ENCODE measurements around the gene EFNA4.
"Not testable (repeated sequence)": the region's sequence is repeated elsewhere in the genome, so short reads cannot be mapped to it uniquely, and the experiment has no call there.

EFNA4 gene

DNA sequence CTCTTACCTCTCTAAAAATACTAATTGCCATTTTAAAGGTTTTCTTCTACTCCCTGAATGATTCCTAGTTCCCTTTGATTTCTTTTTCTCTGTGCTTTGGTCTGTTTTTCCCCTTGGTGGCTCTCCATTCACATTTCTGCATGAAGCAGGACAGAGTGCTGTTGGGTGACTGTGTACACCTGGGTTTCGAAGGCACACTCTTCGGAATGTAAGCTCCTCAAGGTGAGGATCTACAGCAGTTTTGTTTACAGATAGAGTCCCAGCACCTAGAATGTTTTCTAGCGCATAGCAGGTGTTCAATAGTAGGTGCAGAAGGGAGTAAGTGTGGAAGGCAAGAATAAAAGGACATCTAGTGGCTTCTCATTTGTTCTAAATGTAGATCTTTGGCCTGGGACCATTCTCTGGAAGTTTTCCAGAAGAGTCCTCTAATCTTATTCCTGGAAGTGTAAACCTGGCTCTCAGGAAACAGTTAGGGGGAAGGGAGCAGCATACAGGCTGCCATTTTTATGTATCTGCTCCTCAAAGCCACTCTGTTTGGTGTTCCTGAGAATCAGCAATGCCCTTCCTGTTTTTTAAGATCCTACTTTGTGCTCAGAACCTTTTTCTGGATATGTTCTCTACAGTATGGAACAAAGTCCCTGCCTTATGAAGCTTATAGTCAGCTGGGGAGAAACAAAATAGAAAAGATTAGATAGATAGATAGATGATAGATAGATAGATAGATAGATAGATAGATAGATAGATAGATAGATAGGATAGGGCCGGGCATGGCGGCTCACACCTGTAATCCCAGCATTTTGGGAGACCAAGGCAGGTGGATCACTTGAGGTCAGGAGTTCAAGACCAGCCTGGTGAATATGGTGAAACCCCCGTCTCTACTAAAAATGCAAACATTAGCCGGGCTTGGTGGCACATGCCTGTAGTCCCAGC lies 41.3 kb downstream of the EFNA4 start:
- H3K4me3 Mint-ChIP-seq, result no peak overlapping the region
- no peaks in the 10 kb centered on the region for H3K36me3 Mint-ChIP-seq
- no peak for ATAC-seq
- peaks cover 6% of the 10 kb centered on the region for H3K27me3 Mint-ChIP-seq
- H3K27ac Mint-ChIP-seq, result no peak overlapping the region
- H3K9me3 Mint-ChIP-seq, result no peaks in the 10 kb centered on the region
- H3K4me1 Mint-ChIP-seq, result no peaks in the 10 kb centered on the region

DNA sequence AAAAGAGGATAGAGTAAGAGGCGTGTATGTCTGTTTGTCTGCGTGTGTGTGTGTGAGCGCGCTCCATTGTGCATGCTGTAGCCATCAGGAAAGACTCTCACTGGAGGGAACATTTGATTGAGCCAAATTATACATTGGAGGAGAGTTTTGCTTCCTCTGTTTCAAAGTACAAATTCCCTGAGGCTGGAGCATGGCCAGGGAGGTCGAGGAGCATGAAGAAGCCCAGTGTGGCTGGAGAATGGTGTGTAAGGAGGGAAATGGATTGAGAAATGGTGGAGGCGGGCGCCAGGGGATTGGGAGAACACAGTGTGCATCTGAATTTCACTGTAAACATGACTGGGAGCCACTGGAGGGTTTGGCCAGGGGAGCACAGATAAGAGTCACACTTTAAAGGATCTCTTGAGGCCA lies 42.1 kb downstream of the EFNA4 start:
- ATAC-seq, result no peak
- Mint-ChIP-seq H3K4me3 (no peak overlapping the region), H3K9me3 (no peaks in the 10 kb centered on the region), H3K36me3 (no peaks in the 10 kb centered on the region), H3K4me1 (no peaks in the 10 kb centered on the region), H3K27ac (no peak overlapping the region), H3K27me3 (peaks cover 6% of the 10 kb centered on the region)

- H3K27ac Mint-ChIP-seq, result no peak overlapping the region
- no peaks in the 10 kb centered on the region for H3K36me3 Mint-ChIP-seq
- no peak overlapping the region for H3K4me3 Mint-ChIP-seq
- ATAC-seq, result no peak
- no peaks in the 10 kb centered on the region for H3K4me1 Mint-ChIP-seq
- H3K27me3 Mint-ChIP-seq, result peaks cover 15% of the 10 kb centered on the region
- H3K9me3 Mint-ChIP-seq, result no peaks in the 10 kb centered on the region
These were observed 43.3 kb downstream of the EFNA4 start for GRCh38 chr1:155106862-155107261.

- H3K4me1 Mint-ChIP-seq, result no peaks in the 10 kb centered on the region
- no peak overlapping the region for H3K4me3 Mint-ChIP-seq
- H3K9me3 Mint-ChIP-seq, result no peaks in the 10 kb centered on the region
- peaks cover 20% of the 10 kb centered on the region for H3K27me3 Mint-ChIP-seq
- no peaks in the 10 kb centered on the region for H3K36me3 Mint-ChIP-seq
- H3K27ac Mint-ChIP-seq, result no peak overlapping the region
- ATAC-seq, result no peak
These were observed 44.0 kb downstream of the EFNA4 start for GRCh38 chr1:155107309-155108264.

- Mint-ChIP-seq H3K27ac (no peak overlapping the region), H3K36me3 (no peaks in the 10 kb centered on the region), H3K4me1 (no peaks in the 10 kb centered on the region), H3K9me3 (no peaks in the 10 kb centered on the region), H3K27me3 (peaks cover 20% of the 10 kb centered on the region), H3K4me3 (no peak overlapping the region)
- no peak for ATAC-seq
These were observed 44.8 kb downstream of the EFNA4 start for GRCh38 chr1:155108296-155108695.

DNA sequence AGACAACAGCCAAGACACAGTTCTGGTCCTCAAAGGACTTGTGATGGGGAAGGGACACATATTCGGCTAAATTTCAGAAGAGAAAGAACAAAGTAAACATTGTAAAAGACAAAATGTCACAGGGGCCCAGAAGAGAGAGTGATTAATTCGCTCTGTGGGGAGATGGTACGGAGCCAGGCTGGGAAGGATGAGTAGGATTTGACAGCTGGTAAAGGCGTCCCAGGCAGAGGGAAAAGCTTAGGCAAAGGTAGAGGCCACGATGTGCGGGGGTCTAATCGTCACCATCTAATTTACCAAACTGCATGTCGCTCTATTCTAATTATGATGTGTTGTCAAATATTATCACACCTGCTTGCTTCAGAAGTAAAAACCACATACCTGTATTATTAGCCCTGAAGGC lies 46.8 kb downstream of the EFNA4 start:
- Mint-ChIP-seq H3K27me3 (peaks cover 27% of the 10 kb centered on the region), H3K27ac (no peak overlapping the region), H3K4me3 (no peak overlapping the region), H3K36me3 (no peaks in the 10 kb centered on the region), H3K9me3 (no peaks in the 10 kb centered on the region), H3K4me1 (no peaks in the 10 kb centered on the region)
- no peak for ATAC-seq

GRCh38 chr1:155110826-155111225 lies 47.3 kb downstream of the EFNA4 start:
- Mint-ChIP-seq H3K4me3 (no peak overlapping the region), H3K27ac (no peak overlapping the region), H3K36me3 (no peaks in the 10 kb centered on the region), H3K4me1 (no peaks in the 10 kb centered on the region), H3K27me3 (peaks cover 28% of the 10 kb centered on the region), H3K9me3 (no peaks in the 10 kb centered on the region)
- no peak for ATAC-seq

DNA sequence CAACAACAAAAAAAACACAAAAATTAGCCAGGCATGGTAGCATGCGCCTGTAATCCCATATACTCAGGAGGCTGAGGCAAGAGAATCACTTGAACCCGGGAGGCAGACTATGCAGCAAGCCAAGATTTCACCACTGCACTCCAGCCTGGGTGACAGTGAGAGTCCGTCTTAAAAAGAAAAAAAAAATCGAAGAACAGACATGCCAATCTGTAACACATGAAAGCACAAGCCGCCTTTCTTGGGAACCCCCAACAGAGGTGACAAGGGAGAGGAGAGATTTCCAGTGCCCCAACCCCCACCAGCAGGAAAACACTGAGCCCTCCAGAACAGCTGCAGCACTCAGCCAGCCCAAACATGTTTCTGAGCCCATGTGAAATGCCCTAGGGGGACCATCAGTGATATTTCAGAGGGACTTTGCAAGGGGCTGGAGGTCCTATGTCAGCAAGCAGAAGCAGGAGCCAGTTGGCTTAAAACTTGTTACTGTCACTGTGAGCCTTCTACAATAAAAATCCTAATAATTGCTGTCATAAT lies 50.0 kb downstream of the EFNA4 start:
- Mint-ChIP-seq H3K9me3 (no peaks in the 10 kb centered on the region), H3K27ac (no peak overlapping the region), H3K4me1 (no peaks in the 10 kb centered on the region), H3K36me3 (no peaks in the 10 kb centered on the region), H3K27me3 (peaks cover 54% of the 10 kb centered on the region), H3K4me3 (no peak overlapping the region)
- no peak for ATAC-seq

- Mint-ChIP-seq H3K36me3 (no peaks in the 10 kb centered on the region), H3K4me3 (no peak overlapping the region), H3K27ac (no peak overlapping the region), H3K27me3 (peaks cover 49% of the 10 kb centered on the region), H3K9me3 (no peaks in the 10 kb centered on the region), H3K4me1 (no peaks in the 10 kb centered on the region)
- no peak for ATAC-seq
These were observed 52.7 kb downstream of the EFNA4 start for GRCh38 chr1:155116113-155116764.

DNA sequence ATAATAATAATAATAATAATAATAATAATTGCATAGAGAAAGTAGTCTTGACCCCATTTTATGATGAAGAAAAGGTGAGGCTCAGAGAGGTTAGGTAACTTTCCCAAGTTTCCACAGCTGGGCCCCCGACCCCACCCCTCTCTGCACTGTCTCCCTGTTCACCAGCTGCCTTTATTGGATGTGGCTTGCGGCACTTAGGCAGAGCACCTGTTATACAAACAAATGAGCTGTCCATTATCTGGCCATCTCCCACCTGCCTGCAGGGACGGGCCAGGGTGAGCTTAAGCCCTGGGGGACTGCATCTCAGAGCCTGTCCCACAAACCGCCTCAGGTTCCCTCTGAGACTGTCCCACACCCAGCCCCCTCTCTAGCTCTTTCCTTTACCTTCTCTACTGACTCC lies 54.1 kb downstream of the EFNA4 start:
- no peak for ATAC-seq
- Mint-ChIP-seq H3K4me3 (no peak overlapping the region), H3K36me3 (no peaks in the 10 kb centered on the region), H3K9me3 (no peaks in the 10 kb centered on the region), H3K27me3 (peaks cover 43% of the 10 kb centered on the region), H3K27ac (no peak overlapping the region), H3K4me1 (no peaks in the 10 kb centered on the region)

DNA sequence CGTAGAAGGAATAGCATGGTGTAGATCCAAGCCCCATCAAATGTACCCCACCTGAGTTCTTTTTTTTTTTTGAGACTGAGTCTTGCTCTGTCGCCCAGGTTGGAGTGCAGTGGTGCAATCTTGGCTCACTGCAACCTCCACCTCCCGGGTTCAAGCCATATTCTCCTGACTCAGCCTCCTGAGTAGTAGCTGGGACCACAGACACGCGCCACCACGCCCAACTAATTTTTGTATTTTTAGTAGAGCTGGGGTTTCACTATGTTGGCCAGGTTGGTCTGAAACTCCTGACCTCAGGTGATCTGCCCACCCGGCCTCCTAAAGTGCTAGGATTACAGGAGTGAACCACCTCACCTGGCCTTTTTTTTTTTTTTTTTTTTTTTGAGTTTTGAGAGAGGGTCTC lies 54.5 kb downstream of the EFNA4 start:
- not testable (repeated sequence) for H3K27ac Mint-ChIP-seq, H3K4me3 Mint-ChIP-seq, H3K9me3 Mint-ChIP-seq, H3K4me1 Mint-ChIP-seq, ATAC-seq, H3K36me3 Mint-ChIP-seq
- peaks cover 43% of the 10 kb centered on the region for H3K27me3 Mint-ChIP-seq
